GM18907 (cell line): ENCODE results near the gene PLVAP.

ENCODE experiments used
- ATAC-seq: cut with Tn5 transposase; IDR thresholded peaks from one replicate; pipeline ENCODE4 v1.9.1; 2021; ENCODE audit warnings: mild to moderate bottlenecking, moderate library complexity; ENCODE audit not compliant: unreplicated experiment

Gene PLVAP, protein sequence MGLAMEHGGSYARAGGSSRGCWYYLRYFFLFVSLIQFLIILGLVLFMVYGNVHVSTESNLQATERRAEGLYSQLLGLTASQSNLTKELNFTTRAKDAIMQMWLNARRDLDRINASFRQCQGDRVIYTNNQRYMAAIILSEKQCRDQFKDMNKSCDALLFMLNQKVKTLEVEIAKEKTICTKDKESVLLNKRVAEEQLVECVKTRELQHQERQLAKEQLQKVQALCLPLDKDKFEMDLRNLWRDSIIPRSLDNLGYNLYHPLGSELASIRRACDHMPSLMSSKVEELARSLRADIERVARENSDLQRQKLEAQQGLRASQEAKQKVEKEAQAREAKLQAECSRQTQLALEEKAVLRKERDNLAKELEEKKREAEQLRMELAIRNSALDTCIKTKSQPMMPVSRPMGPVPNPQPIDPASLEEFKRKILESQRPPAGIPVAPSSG

DNA sequence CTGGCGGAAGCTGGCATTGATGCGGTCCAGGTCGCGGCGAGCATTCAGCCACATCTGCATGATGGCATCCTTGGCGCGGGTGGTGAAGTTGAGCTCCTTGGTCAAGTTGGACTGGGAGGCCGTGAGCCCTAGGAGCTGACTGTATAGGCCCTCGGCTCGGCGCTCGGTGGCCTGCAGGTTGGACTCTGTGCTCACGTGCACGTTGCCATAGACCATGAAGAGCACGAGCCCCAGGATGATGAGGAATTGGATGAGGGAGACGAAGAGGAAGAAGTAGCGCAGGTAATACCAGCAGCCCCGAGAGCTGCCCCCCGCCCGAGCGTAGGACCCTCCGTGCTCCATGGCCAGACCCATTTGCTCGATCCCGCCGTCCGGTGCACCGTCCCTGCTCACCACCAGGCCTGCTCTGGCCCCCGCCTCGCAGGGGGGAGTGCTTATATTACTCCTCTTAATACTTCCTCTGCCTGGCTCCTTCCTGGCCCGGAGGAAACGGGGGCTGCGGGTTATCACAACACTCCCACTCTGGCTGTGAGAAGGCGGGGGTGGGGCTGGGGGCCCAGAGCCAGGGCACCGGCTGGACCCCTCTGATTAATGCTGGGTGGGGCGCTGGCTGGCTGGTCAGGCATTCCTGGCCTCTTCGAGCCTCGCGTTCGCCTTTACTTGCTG is at the start of gene PLVAP:
PLVAP (minus strand) TSS at position 408 of the 666 bp plus-strand sequence; CDS start at position 354, 54 bp downstream.
- ATAC-seq: no peak

DNA sequence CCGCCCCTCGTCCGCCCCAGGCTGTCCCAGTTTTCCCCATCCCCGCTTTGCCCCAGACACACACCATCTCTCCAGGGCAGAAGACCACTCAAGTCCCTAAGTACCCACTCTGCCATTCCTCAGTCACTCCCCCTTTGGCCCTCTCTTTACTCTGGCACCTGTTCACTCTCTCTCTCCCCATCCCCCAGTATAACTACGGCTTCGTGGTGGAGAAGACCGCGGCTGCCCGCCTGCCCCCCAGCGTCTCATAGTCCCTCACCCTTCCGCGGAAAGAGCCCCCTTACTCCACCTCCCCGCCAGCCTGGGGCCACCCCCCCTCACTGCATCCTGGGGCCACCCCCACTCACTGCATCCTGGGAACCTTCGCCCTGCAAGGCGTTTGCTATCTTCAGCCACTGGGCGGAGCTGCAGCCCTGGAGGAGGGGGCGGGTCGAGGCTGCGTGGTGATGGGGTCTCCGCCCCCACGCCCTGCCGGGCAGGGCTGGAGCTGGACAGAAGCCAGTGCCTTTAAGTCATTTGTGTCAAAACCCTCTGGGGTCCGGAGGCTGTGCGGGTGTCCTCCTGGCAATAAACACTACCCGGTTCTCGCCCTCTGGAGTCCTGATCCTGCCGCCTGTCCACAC is 47.7 kb upstream of the PLVAP start:
- no peak for ATAC-seq

DNA sequence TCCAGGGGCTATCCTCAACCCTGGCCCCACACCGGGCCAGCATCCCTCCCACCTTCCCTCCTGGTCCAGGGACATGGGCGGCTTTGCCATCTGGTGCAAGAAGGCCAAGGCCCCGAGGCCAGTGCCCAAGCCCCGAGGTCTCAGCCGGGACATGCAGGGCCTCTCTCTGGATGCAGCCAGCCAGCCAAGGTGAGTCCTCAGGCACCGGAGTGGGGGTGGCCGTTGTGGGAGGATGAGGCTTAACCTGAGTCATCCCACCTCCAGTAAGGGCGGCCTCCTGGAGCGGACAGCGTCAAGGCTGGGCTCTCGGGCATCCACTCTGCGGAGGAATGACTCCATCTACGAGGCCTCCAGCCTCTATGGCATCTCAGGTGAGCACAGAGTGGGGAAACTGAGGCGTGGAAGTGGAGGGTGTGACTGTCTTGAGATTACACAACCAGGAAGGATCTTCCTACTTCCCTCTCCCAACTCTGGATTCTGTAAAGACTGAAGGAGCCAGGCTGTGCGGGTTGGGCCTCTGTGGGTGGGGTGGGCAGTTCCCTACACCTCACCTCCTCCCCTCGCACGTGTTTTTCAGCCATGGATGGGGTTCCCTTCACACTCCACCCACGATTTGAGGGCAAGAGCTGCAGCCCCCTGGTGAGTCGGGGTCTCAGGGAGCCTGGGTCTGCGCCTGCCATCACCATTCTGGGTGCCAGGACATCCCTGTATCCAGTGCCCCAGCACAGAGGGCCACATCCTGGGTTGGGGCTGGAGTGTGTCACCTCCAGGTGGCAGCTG is 46.5 kb upstream of the PLVAP start:
- ATAC-seq: no peak

DNA sequence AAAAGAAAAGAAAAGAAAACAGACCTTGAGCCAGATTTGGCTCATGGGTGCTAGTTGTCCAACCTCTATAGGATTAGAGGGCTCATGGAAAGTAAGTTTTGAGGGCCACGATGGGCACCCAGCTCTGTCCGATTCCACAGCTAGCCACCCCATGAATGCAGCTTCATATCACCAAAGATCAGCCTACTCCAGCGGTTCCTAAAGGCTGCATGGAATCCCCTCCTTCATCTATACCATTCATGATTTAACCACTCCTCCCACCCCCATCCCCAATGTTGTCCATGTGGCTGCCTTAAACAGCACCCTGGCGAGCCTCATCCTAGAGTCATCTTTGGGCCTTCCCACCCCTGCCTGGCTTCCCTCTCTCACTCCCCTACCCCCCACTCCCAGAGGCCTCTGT is 44.8 kb upstream of the PLVAP start:
- ATAC-seq: no peak

DNA sequence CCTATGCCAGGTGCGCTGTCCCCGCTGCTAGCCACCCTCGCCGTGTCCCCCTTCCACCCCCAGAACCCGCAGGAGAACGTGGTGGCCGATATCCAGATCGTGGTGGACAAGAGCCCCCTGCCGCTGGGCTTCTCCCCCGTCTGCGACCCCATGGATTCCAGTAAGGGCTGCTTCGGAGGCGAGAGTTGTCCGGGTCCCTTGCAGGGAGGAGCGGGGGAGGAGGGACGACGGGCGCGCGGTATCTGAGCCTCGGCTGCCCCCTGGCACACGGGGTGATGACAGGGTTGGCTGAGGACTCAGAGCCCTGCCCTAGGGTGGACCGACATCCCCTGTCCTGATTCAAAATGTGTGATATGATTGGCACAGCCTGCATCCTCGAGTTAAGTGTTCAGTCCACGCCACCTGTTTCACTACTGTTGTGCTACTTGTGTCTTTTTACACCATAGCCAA is 43.4 kb upstream of the PLVAP start:
- ATAC-seq: peak; percentile 39

DNA sequence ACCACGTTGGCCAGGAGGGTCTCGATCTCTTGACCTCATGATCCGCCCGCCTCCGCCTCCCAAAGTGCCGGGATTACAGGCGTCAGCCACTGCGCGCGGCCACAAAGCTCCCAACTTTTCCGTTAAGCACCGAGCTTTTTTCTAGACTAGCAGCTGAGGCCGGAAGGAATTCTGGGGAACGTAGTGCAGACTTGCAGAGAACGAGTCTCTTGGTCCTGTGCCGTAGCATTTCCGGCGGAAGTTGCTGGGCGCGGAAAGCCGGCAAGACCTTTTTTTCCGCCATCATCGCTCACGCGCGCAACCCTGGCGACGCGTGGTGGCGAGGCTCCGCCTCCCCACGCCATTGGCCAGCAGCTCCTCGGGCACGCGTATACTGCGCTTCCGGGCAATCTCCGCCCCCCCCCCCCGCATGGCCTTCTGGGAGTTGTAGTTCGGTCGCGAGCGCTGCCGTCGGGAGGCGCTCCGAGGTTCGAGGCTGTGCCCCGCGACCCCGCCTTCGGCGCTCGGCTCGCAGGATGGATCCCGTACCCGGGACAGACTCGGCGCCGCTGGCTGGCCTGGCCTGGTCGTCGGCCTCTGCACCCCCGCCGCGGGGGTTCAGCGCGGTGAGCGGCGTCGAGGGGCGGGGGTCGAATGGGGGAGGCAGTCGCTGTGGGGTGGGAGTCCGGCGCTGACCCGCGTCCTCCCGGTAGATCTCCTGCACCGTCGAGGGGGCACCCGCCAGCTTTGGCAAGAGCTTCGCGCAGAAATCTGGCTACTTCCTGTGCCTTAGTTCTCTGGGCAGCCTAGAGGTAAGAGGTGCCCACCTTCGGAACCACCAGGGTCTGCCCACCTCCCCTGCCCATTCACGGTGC is 42.7 kb upstream of the PLVAP start, which contains the start of gene MVB12A:
MVB12A (plus strand) TSS at position 427 of the 854 bp plus-strand sequence; CDS start at position 516, 89 bp downstream.
- ATAC-seq: peak; percentile 84

DNA sequence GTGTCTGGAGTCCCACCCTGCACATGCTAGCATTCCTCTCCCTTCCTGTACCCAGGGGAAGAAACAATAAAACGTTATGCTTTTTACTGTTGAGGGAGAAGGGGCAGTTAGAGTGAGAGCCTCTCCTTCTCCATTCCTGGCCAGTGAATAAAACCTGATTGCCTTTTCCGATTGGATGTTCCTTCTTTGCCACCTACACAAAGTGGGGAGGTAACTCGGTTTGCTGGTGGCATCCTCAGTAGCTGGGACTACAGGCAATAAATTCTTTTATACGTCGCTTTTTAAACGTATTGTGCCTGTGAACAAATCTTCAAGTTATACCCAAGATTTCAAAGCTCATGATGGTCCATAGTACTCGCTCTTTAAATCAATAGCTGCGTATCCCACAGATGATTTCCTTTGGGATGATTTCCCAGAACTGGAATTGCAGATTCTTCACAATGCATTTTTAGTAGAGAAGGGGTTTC is 42.0 kb upstream of the PLVAP start:
- no peak for ATAC-seq

DNA sequence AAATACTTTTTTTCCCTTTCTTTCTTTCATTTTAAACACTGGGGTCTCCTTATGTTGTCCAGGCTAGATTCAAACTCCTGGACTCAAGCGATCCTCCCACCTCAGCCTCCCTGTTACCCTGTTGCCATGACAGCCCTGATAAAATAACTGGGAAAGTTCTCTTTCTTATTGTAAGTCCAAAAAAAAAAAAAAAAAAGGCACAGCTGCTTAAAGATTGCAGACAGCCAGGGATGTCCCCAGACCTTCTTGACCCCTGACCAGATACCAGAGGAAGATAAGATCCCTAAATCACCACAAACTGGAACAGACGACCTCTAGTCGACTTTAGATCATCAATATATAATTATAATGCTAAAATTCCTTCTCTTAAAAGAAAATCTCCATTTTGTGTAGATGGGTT is 41.6 kb upstream of the PLVAP start:
- no peak for ATAC-seq

DNA sequence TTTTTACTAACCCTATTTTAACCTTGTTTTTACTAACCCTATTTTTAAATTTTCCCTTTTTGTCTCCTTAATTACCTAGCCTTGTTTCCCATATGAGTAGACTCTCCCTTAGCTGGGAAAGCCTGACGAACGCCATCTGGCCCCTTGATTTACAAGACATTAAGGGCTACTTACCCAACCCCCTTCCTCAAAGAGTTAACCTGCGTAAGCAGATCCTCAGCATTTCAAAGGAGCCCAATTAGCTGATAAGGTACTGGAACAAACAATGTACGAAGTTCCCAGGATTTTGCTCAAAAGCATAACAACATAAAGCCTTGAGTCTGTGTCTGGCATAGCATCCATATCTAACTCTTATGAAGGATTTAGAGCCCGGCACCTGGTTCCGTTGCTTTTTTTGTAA is 38.0 kb upstream of the PLVAP start:
- no peak for ATAC-seq

DNA sequence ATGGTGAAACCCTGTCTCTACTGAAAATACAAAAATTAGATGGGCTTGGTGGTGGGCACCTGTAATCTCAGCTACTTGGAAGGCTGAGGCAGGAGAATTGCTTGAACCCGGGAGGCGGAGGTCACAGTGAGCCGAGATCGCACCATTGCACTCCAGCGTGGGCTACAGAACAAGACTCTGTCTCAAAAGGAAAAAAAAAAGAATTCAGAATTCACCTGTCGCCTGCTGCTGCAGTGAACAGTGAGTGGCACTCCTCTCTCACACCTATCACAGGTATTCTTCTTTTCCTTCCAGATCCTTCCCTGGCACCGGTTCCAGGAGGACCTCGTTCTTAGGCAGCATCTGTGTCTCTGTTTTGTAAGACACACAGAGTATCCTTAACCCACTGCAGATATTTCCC is 37.0 kb upstream of the PLVAP start:
- no peak for ATAC-seq

DNA sequence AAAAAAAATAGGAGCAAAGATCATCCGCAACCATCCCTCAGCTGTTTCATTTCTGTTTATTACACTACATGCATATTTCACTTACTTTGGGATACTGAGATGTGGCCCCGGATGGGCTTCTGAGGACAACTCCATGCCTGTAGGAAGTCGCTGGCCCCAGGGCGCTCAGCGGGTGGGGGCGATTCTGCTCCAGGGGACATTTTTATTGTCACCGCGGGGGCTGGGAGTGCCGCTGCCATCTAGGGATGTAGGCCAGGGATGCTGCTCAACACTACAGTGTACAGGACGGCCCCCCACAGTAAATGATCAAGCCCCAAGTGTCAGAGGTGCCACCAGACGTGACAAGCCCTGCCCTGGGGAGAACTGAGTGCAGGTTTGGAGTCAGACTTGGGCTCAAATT is 34.7 kb upstream of the PLVAP start:
- ATAC-seq: no peak

DNA sequence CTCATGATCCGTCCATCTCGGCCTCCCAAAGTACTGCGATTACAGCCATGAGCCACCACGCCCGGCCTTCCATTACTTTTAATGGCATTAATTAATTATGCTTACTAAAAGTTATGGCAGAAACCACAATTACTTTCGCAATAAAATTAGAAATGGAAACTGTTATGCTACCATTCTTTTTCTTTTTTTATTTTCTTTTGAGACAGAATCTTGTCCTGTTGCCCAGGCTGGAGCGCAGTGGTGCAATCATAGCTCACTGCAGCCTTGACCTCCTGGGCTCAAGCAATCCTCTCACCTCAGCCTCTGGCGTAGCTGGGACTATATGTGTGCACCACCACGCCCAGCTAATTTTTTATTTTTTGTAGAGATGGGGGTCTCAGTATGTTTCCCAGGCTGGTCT is 32.8 kb upstream of the PLVAP start:
- ATAC-seq: no peak

DNA sequence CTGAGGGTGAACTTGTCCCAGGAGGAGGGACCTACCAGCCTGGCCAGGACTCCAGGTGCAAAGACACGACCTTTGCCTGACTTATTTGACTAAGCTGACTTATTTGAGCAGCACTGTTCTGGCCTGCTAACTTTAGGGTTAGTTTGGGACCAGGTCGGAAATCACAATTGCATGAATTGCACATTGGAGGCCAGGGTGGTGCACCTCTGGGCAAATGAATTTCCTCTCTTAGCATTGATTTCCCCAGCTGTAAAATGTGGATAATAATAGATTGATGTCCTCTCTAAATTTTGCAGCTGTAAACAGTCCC is 29.7 kb upstream of the PLVAP start:
- ATAC-seq: no peak

DNA sequence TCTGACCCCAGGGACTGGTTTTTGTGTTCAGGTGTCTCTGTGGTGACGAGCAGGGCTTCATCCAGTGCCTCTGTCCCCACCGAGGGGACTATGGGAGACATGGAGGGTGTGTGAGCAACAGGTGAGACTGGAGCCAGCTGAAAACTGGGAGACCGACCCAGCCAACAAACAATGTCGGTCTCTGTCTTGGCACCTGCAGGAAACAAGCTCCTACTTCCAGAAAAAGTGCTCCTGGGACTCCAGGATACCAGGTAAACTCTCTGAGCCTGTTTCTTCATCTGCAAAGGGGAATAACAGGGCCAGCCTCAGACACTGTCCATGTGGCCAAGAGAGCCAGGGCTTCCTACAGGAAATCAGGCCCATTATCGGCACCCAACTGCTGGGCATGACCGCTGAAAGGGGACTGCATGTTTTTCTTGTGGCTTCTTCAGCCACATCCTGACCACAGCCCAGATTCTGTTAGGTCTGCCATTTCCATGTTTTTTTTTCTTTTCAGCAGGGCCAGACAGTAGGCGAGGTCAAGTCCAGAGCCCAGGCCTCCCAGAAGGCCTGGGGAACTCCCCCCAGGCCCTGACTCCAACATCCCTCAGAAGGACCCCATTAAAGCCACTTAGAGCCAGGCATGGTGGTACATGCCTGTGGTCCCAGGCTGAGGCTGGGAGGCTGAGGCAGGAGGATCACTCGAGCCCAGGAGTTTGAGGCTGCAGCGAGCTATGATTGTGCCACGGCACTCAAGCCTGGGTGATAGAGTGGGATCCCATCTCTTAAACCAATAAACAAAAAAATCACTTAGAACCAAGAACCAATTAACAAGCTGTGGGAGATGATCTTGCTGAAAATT is 29.1 kb upstream of the PLVAP start:
- peak; percentile 28 for ATAC-seq

DNA sequence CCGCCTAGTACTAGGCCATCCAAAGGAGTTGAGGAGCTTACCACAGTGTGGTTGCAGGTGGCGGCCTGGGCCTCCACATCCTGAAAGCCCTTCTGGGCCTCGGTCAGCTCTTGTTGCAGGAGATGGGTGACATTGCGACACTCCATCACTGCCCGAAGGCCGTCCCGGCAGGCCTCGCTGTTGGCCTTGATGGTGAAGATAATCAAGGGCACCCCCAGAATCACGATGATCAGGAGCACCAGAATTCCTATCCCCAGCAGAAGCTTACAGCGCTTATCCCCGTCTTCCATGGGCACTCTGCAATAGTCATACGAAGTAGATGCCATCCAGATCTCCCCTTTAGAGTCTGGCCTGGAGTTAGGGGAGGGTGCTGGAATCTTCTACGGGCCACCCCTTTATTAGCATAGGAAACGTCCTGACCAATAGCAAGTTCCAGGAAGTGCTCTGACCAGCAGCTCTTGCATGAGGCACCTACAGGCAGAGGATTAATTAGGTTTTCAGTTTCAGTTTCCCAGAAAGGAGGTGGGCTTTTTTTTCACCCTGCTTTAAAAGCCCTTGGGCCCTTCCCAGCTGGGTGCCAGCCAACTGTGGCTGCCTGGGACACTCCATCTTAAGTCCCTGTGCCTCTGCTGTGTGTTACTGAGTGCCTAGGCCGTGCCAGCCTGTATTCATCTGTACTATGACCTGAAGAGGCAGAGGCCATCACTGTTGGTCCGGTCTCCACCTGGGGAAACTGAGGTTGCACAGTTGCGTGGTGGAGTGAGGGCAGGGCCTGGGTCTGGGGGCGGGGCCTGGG is 28.3 kb upstream of the PLVAP start, which contains the start of gene BST2:
BST2 (minus strand) TSS at position 381 of the 796 bp plus-strand sequence; CDS start at position 326, 55 bp downstream.
- ATAC-seq: peak; percentile 79

DNA sequence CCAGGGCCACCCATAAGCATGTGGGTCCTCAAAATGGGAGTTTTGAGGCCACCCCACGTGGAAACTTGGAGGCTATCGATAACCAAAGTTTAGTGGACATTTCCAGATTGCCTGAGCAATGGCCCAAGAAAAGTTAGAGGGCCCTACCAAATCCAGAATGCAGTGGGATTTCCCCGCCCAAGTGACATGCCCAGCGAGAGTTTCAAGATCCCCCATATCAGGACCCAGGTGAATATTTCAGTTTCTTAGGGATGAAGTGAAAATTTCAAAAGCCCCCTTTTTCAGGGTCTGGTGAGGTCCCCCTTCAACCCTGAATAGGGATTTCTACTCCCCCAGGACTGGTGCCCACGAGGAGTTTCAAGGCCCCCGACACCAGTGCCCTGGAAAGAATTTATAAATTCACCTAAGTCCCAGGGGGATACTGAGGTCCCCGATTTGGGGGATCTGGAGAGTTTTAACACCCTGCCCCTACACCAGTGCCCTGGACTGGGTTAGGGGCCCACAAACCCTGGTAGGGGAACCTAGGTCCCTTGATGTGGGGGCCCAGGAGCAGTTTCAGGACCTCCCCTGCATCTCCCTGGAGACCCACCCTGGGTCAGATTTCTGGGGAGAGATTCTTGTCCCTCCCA is 27.6 kb upstream of the PLVAP start:
- ATAC-seq: peak; percentile 28

DNA sequence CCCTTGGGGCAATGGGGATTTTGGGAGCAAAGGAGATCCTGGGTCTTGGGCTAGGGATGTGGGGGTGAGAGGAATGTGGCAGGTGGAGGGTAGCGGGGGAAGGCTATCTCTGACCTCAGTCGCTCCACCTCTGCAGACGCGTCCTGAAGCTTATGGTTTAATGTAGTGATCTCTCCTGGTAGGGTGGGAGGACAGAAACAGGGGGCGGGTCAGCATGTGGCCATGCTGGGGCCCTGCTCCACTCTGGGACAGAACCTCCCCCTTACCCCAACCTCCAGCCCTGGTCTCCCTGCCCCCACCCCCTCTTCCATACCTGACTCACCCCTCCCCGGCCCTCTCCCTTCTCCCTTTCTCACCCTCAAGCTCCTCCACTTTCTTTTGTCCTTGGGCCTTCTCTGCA is 26.9 kb upstream of the PLVAP start:
- ATAC-seq: no peak
